ENCODE measurements around the gene OAT.

DNA sequence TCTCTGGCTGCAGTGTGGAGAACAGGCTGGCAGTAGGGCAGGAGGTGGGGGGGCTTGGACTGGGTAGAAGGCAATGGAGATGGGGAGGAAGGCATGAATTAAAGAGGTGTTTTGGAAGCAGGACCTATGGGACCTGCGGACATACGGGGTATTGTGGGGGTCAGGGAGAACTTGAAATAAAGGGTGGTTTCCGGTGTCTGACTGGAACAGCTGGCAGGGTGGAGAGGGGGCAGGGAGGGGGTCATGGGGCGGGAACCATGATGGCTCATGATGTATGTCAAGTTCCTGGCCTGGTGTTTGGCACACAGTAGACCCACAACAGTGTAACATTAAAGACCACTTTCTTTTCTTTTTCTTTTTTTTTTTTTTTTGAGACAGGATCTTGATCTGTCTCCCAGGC, 48.4 kb upstream of the OAT start:
- TF ChIP-seq, protein P1, sequence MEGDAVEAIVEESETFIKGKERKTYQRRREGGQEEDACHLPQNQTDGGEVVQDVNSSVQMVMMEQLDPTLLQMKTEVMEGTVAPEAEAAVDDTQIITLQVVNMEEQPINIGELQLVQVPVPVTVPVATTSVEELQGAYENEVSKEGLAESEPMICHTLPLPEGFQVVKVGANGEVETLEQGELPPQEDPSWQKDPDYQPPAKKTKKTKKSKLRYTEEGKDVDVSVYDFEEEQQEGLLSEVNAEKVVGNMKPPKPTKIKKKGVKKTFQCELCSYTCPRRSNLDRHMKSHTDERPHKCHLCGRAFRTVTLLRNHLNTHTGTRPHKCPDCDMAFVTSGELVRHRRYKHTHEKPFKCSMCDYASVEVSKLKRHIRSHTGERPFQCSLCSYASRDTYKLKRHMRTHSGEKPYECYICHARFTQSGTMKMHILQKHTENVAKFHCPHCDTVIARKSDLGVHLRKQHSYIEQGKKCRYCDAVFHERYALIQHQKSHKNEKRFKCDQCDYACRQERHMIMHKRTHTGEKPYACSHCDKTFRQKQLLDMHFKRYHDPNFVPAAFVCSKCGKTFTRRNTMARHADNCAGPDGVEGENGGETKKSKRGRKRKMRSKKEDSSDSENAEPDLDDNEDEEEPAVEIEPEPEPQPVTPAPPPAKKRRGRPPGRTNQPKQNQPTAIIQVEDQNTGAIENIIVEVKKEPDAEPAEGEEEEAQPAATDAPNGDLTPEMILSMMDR (conservative IDR thresholded peaks at IDR 0.05; ENCODE audit: low read depth, low read length) = no peak
- TF ChIP-seq EZH2 (IDR thresholded peaks at IDR 0.05; ENCODE audit: borderline replicate concordance, low read depth, low read length, poor library complexity, severe bottlenecking) = no peak
